H1 (cell line): Measurements from ENCODE around the gene ARID1B.

Experiments
- CBX8 ChIP-seq: fragments of 300-800, 300-1000 bp; sonication (generic); IDR thresholded peaks from 2 replicates; pipeline ENCODE4 v1.7.1; 2016; ENCODE audit warnings: low read depth, low read length, borderline replicate concordance
- CEBPB ChIP-seq: IDR thresholded peaks from 2 replicates; pipeline ENCODE4 v1.6.1; 2012; ENCODE audit warnings: low read depth, low read length
- EZH2 ChIP-seq: fragments of 200-600 bp; sonication (generic); IDR thresholded peaks from 2 replicates; pipeline ENCODE4 v1.7.1; 2012; ENCODE audit warnings: low read depth, mild to moderate bottlenecking, moderate library complexity, low read length, inconsistent platforms; ENCODE audit not compliant: severe bottlenecking
- JUN ChIP-seq: IDR thresholded peaks from 2 replicates; pipeline ENCODE4 v1.6.1; 2011; ENCODE audit warnings: low read depth, mild to moderate bottlenecking, improper control_type of control experiment, low read length
- NRF1 ChIP-seq: IDR thresholded peaks from 2 replicates; pipeline ENCODE4 v1.6.1; 2011; ENCODE audit warnings: mild to moderate bottlenecking, low read depth, low read length, improper control_type of control experiment
- POLR2A ChIP-seq, 2 experiments: IDR thresholded peaks; 1 replicate in 1 of 2; 2 replicates in 1 of 2; pipeline ENCODE4 v1.6.1; 2011; ENCODE audit warnings: low read depth in 2 of 2, low read length in 2 of 2, mild to moderate bottlenecking in 2 of 2; ENCODE audit errors: control extremely low read depth in 1 of 2
- POLR2AphosphoS5 ChIP-seq: IDR thresholded peaks from 2 replicates; pipeline ENCODE4 v1.6.1; 2011; ENCODE audit warnings: low read depth, low read length
- ZNF274 ChIP-seq: IDR thresholded peaks from 2 replicates; pipeline ENCODE4 v1.7.0; 2012; ENCODE audit warnings: low read length, borderline replicate concordance; ENCODE audit errors: extremely low read depth
- TF ChIP-seq, protein P1 (sequence below), 3 experiments: IDR thresholded peaks; 1 replicate in 2 of 3; 2 replicates in 1 of 3; pipeline versions ENCODE4 v1.5.1 to v1.6.1; 2011; ENCODE audit warnings: low read length in 3 of 3, mild to moderate bottlenecking in 3 of 3, inconsistent platforms in 2 of 3, low read depth in 1 of 3, moderate library complexity in 1 of 3; ENCODE audit not compliant: insufficient read depth in 1 of 3; ENCODE audit errors: control extremely low read depth in 1 of 3
- TF ChIP-seq, protein P2 (sequence below): IDR thresholded peaks from 2 replicates; pipeline ENCODE4 v1.6.1; 2011; ENCODE audit warnings: low read depth, mild to moderate bottlenecking, low read length; ENCODE audit not compliant: insufficient read depth
- TF ChIP-seq, protein P3 (sequence below): IDR thresholded peaks from 2 replicates; pipeline ENCODE4 v1.6.1; 2012; ENCODE audit warnings: inconsistent platforms

DNA sequence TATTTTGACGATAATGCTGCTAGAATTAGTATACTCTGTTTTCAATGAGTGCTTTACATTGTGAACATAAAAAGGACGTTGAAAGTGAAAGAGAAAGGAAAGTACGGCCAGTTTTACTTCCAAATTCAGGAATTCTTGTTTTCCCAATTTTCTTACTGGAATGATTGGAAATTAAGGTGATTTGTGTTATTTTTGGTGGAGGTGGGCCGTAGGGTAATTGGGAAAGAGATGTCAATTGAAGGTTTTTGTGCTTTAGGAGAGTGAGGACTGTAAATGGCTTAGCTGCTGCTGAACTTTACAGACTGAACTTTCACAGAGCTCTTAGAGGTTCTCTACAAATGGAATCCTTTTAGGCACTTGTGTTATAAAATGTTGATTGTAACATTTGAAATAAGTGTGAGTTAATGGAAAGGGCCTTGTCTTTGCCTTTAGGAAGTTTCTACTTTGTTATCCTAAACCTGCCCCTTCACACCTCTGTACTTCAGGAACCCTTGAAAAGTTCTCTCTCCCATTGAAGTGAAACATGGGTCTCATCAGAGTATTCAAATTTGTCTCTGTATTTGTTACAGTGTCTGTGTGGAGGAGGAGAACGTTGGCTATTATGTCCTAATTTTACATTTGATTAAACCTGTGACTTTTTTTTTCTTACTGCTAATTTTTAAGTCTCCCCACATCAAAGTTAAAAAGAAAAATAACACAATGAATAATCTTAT, 256.4 kb downstream of the ARID1B start:
- TF ChIP-seq POLR2AphosphoS5 (no peak), NRF1 (no peak), CBX8 (no peak), POLR2A (IDR thresholded peaks at IDR 0.05; ENCODE audit: control extremely low read depth in 1 of 2, low read depth in 2 of 2, low read length in 2 of 2) (no peak), ZNF274 (no peak), EZH2 (no peak), JUN (no peak), CEBPB (no peak)
- TF ChIP-seq, protein P1, sequence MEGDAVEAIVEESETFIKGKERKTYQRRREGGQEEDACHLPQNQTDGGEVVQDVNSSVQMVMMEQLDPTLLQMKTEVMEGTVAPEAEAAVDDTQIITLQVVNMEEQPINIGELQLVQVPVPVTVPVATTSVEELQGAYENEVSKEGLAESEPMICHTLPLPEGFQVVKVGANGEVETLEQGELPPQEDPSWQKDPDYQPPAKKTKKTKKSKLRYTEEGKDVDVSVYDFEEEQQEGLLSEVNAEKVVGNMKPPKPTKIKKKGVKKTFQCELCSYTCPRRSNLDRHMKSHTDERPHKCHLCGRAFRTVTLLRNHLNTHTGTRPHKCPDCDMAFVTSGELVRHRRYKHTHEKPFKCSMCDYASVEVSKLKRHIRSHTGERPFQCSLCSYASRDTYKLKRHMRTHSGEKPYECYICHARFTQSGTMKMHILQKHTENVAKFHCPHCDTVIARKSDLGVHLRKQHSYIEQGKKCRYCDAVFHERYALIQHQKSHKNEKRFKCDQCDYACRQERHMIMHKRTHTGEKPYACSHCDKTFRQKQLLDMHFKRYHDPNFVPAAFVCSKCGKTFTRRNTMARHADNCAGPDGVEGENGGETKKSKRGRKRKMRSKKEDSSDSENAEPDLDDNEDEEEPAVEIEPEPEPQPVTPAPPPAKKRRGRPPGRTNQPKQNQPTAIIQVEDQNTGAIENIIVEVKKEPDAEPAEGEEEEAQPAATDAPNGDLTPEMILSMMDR (IDR thresholded peaks at IDR 0.05; ENCODE audit: control extremely low read depth in 1 of 3, insufficient read depth in 1 of 3, low read depth in 1 of 3, low read length in 3 of 3), result no peak
- TF ChIP-seq, protein P2, sequence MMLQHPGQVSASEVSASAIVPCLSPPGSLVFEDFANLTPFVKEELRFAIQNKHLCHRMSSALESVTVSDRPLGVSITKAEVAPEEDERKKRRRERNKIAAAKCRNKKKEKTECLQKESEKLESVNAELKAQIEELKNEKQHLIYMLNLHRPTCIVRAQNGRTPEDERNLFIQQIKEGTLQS, result no peak
- TF ChIP-seq, protein P3, sequence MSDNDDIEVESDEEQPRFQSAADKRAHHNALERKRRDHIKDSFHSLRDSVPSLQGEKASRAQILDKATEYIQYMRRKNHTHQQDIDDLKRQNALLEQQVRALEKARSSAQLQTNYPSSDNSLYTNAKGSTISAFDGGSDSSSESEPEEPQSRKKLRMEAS, result no peak
